Measurements from ENCODE around the gene ZNF646. TPM values are rescaled to one million over a fixed set of nuclear protein-coding genes. Genes with fewer than 3 reads are reported as not detected.

Gene ZNF646
- total and polyA plus RNA-seq, 2 of the 13 experiments (the other 11 are each of a cell fraction or from before 2014, with no cell fraction given), result 3.4 to 10.9 TPM

GRCh38 chr16:31117384-31118222 is 43.4 kb downstream of the ZNF646 start, which contains the start of gene KAT8 (continued):
- TF ChIP-seq CTCF (CRISPR knock-in tag; IDR thresholded peaks at IDR 0.05) (peak; percentile 10; the same call in 1 of the 2 replicates), CENPT (CRISPR knock-in tag; IDR thresholded peaks at IDR 0.05; ENCODE audit: low read depth) (0 out of 2 replicates have a peak, but pooled peaks have one; percentile 43), ZNF549 (CRISPR knock-in tag; IDR thresholded peaks at IDR 0.05) (no peak), THAP11 (CRISPR knock-in tag; IDR thresholded peaks at IDR 0.05) (peak; percentile 97), REL (CRISPR knock-in tag; conservative IDR thresholded peaks at IDR 0.05) (no peak), BCL6 (CRISPR knock-in tag; IDR thresholded peaks at IDR 0.05) (peak; percentile 37; the same call in 1 of the 2 replicates), ZNF790 (CRISPR knock-in tag; IDR thresholded peaks at IDR 0.05; ENCODE audit: borderline replicate concordance) (peak; percentile 50; the same call in 1 of the 2 replicates), SKIL (CRISPR knock-in tag; IDR thresholded peaks at IDR 0.05; ENCODE audit: borderline replicate concordance) (peak; percentile 65), ZSCAN9 (CRISPR knock-in tag; IDR thresholded peaks at IDR 0.05; ENCODE audit: borderline replicate concordance) (0 out of 2 replicates have a peak, but pooled peaks have one; percentile 73), RBM22 (optimal IDR thresholded peaks at IDR 0.05; ENCODE audit: low read length) (no peak), ERF (CRISPR knock-in tag; IDR thresholded peaks at IDR 0.05) (peak; percentile 96; the same call in 1 of the 2 replicates), KLF11 (CRISPR knock-in tag; IDR thresholded peaks at IDR 0.05) (no peak), DNMT3B (CRISPR knock-in tag; conservative IDR thresholded peaks at IDR 0.05) (no peak), TBL1XR1 (IDR thresholded peaks at IDR 0.05; ENCODE audit: borderline replicate concordance, low read length, partially characterized antibody) (peak; percentile 41), ETS1 (CRISPR knock-in tag; IDR thresholded peaks at IDR 0.05) (no peak), ZNF33B (CRISPR knock-in tag; IDR thresholded peaks at IDR 0.05) (peak; percentile 35; the same call in 1 of the 2 replicates), NFAT5 (CRISPR knock-in tag; IDR thresholded peaks at IDR 0.05) (0 out of 2 replicates have a peak, but pooled peaks have one; percentile 40)
